Keratinocyte (primary cell): Measurements from ENCODE around the gene ZDHHC7.

Experiments used
- EZH2 ChIP-seq: IDR thresholded peaks from one replicate; pipeline ENCODE4 v1.6.1; 2012; ENCODE audit warnings: inconsistent platforms, mild to moderate bottlenecking, low read length, moderate library complexity
- TF ChIP-seq, protein P1 (sequence below), 3 experiments: IDR thresholded peaks in 1 of 3; conservative IDR thresholded peaks in 1 of 3; optimal IDR thresholded peaks in 1 of 3; 2 replicates in 2 of 3; 3 replicates in 1 of 3; pipeline versions ENCODE3 to v1.5.1; 2011; ENCODE audit warnings: low read length in 3 of 3, mild to moderate bottlenecking in 3 of 3, moderate library complexity in 2 of 3, control low read depth in 1 of 3, inconsistent platforms in 1 of 3; ENCODE audit not compliant: insufficient read depth in 2 of 3; ENCODE audit errors: extremely low read depth in 1 of 3

DNA sequence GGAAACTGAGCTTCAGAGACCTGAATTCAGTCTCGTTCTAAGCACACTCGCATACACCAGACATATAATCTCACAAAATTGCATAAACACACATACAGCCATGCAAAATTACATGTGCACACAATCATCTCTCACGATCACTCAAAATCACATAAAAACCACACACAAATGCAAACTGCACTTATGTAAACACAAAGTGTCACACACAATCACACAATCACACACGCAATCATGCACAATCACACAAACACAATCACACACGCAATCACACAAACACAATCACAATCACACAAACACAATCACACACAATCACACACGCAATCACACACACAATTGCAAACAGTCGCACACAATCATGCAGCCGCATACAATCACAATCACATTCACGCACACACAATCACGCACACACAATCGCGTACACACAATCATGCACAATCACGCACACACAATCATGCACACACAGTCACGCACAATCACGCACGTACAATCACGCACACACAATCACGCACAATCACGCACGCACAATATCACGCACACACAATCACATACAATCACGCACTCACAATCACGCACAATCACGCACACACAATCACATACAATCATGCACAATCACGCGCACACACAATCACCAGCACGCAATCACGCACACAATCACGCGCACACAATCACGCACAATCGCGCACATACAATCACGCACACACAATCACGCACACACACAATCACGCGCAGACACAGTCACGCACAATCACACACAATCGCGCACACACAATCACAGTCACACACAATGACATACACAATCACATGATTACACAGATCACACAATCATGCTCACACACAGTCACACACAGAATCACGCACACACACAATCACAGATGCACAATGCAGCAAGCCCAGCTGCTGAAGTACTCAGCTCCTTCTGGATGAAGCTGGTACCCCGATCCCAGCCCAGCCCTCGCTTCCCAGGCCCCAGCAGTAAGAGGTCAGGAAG, 45.6 kb downstream of the ZDHHC7 start:
- no peak for TF ChIP-seq EZH2
- TF ChIP-seq, protein P1, sequence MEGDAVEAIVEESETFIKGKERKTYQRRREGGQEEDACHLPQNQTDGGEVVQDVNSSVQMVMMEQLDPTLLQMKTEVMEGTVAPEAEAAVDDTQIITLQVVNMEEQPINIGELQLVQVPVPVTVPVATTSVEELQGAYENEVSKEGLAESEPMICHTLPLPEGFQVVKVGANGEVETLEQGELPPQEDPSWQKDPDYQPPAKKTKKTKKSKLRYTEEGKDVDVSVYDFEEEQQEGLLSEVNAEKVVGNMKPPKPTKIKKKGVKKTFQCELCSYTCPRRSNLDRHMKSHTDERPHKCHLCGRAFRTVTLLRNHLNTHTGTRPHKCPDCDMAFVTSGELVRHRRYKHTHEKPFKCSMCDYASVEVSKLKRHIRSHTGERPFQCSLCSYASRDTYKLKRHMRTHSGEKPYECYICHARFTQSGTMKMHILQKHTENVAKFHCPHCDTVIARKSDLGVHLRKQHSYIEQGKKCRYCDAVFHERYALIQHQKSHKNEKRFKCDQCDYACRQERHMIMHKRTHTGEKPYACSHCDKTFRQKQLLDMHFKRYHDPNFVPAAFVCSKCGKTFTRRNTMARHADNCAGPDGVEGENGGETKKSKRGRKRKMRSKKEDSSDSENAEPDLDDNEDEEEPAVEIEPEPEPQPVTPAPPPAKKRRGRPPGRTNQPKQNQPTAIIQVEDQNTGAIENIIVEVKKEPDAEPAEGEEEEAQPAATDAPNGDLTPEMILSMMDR (optimal IDR thresholded peaks at IDR 0.05 in 1 of 3, IDR thresholded peaks at IDR 0.05 in 1 of 3, conservative IDR thresholded peaks at IDR 0.05 in 1 of 3; ENCODE audit: extremely low read depth in 1 of 3, insufficient read depth in 2 of 3, low read length in 3 of 3): no peak
